Sigmoid colon (tissue), 4 donors: ENCODE data around the gene TNFRSF25.

Source experiments
- CTCF ChIP-seq, 4 experiments: fragments of 450-650 bp in 3 of 4; fragments of 200-600 bp in 1 of 4; IDR thresholded peaks; one replicate each; pipeline ENCODE4 v1.5.1; 2016 to 2019; ENCODE audit warnings: antibody characterized with exemption in 4 of 4, mild to moderate bottlenecking in 3 of 4, moderate library complexity in 2 of 4
- POLR2A ChIP-seq, 2 donors: fragments of 450-650 bp; IDR thresholded peaks; one replicate each; pipeline ENCODE4 v1.6.1; 2016; ENCODE audit warnings: antibody characterized with exemption in 2 of 2, mild to moderate bottlenecking in 2 of 2, moderate library complexity in 2 of 2
- POLR2AphosphoS5 ChIP-seq, 4 donors: sonication (generic); formaldehyde crosslinking; IDR thresholded peaks; one replicate each; pipeline ENCODE4 v1.6.1; 2017; ENCODE audit warnings: antibody characterized with exemption in 4 of 4

GRCh38 chr1:6515771-6516170, 49.8 kb upstream of the TNFRSF25 start:
- TF ChIP-seq CTCF (IDR thresholded peaks at IDR 0.05) (no peak), POLR2AphosphoS5 (IDR thresholded peaks at IDR 0.05) (no peak), POLR2A (IDR thresholded peaks at IDR 0.05) (no peak)
